ENCODE results near the gene CORO1C. TPM values are rescaled to one million over a fixed set of nuclear protein-coding genes. Genes with fewer than 3 reads are reported as not detected.

Gene CORO1C
- total and polyA plus RNA-seq, 9 of the 15 experiments (the other 6 are each of a cell fraction or from before 2014, with no cell fraction given) = 55.2 to 280 (median 150) TPM

GRCh38 chr12:108641446-108642268 is 89.7 kb downstream of the CORO1C start:
- 39% methylated on average over 9 of the region's 9 CpGs for WGBS (ENCODE audit: insufficient coverage, low coverage, missing lambda C conversion rate)
- POLR2A ChIA-PET = interaction anchor here (0.6 to 4.6 kb wide), 9 partner anchors 10 to 444 kb away, joined by 3 to 69 read pairs (median 3); no protein-coding TSS in a partner anchor
- Histone ChIP-seq H3K4me3 (no peak overlapping the region), H3K79me2 (ENCODE audit: control insufficient read depth, insufficient read depth, low read length) (no peaks in the 10 kb centered on the region), H3K9me1 (ENCODE audit: control insufficient read depth, insufficient read depth, low read length) (no peaks in the 10 kb centered on the region), H3K27ac (ENCODE audit: extremely low read depth, low read depth, low read length) (peak overlapping the region; percentile 61; the same call in 2 of the 3 replicates), H3K27me3 (ENCODE audit: control insufficient read depth in 2 of 2, insufficient read depth in 2 of 2, low read length in 2 of 2) (no peaks in the 10 kb centered on the region), H3K36me3 (ENCODE audit: control insufficient read depth, insufficient read depth, low read length) (peaks cover 39% of the 10 kb centered on the region), H3K9me3 (replicated peaks; ENCODE audit: control insufficient read depth, insufficient read depth, low read depth, low read length) (no peaks in the 10 kb centered on the region), H3K4me1 (replicated peaks in 1 of 2; ENCODE audit: control insufficient read depth in 2 of 2, insufficient read depth in 2 of 2, low read length in 2 of 2) (peaks cover 14 to 21% of the 10 kb centered on the region in 2 experiments), H2AFZ (ENCODE audit: low read depth, low read length) (no peak overlapping the region), H3K9ac (ENCODE audit: insufficient read depth in 1 of 2, low read depth in 2 of 2, low read length in 2 of 2) (peak overlapping the region in 1 of 2 experiments; percentile 80; a peak in 2 of 4 replicates), H4K20me1 (replicated peaks; ENCODE audit: control insufficient read depth, insufficient read depth, low read length) (0 out of 2 replicates have a peak, but pooled peaks cover 3% of the 10 kb centered on the region), H3K4me2 (ENCODE audit: insufficient read depth, low read length) (peak overlapping the region; percentile 44)
- CTCF ChIA-PET (ENCODE audit: low intra/inter-chr PET ratio) = no interaction called here
- in situ Hi-C loops (cut with MboI) = no loop called here
- ATAC-seq = peak; percentile 56
- FAIRE-seq = no peak
- intact Hi-C loops (cut with micrococcal nuclease) = loop anchor here (1.0 kb wide), 2 partner anchors 12 to 23 kb away; no protein-coding TSS in a partner anchor
- DNase-seq (ENCODE audit: extremely low read depth in 1 of 4, low spot score in 3 of 4) = peak in 1 of 4 experiments; percentile 26
- BruUV-seq (replicated peaks) = no TSS peak
- no peak for TF ChIP-seq NFIC (IDR thresholded peaks at IDR 0.05)
- TF ChIP-seq RUNX1 (IDR thresholded peaks at IDR 0.05; ENCODE audit: low read depth) = 0 out of 2 replicates have a peak, but pooled peaks have one; percentile 6
- no peak for TF ChIP-seq DPF2 (IDR thresholded peaks at IDR 0.05)
- TF ChIP-seq TSHZ1 (CRISPR knock-in tag; IDR thresholded peaks at IDR 0.05) = peak; percentile 5; the same call in 1 of the 2 replicates
- TF ChIP-seq POLR2G (IDR thresholded peaks at IDR 0.05; ENCODE audit: low read depth, low read length) = peak; percentile 59; the same call in 1 of the 2 replicates
- TF ChIP-seq HINFP (tag; conservative IDR thresholded peaks at IDR 0.05; ENCODE audit: low read depth) = no peak
- 0 out of 2 replicates have a peak, but pooled peaks have one; percentile 43 for TF ChIP-seq RERE (CRISPR knock-in tag; IDR thresholded peaks at IDR 0.05; ENCODE audit: borderline replicate concordance)
